Activated CD8-positive, alpha-beta T cell treated with anti-CD3 and anti-CD28 coated beads for 36 hours (primary cell): Measurements from ENCODE around the gene CCKAR. TPM values are rescaled to one million over a fixed set of nuclear protein-coding genes. Genes with fewer than 3 reads are reported as not detected.

ENCODE experiments used
- ATAC-seq: fragments of 200-7000 bp; cut with Tn5 transposase; one replicate; pipeline ENCODE4 v1.10.0; 2021; ENCODE audit warnings: mild to moderate bottlenecking, moderate library complexity
- CTCF ChIA-PET: fragments of 350-600 bp; sonication (Branson Sonifier 250); formaldehyde crosslinking; loops from one replicate; lab custom pipeline; 2021; ENCODE audit warnings: antibody characterized with exemption; lab: Charles Lee
- POLR2A ChIA-PET: fragments of 350-600 bp; sonication (Branson Sonifier 250); formaldehyde crosslinking; loops from one replicate; lab custom pipeline; 2021; ENCODE audit warnings: antibody characterized with exemption; lab: Charles Lee
- DNase-seq: peaks from one replicate; pipeline ENCODE4 v3.0.0-alpha.2; 2020
- H3K27ac Mint-ChIP-seq: one replicate; pipeline ENCODE4 v1.8.0; 2021; ENCODE audit warnings: mild to moderate bottlenecking, mixed read lengths
- H3K27me3 Mint-ChIP-seq: one replicate; pipeline ENCODE4 v1.8.0; 2021; ENCODE audit warnings: mixed read lengths
- H3K36me3 Mint-ChIP-seq: one replicate; pipeline ENCODE4 v1.8.0; 2021; ENCODE audit warnings: low read depth, mixed read lengths
- H3K4me1 Mint-ChIP-seq: one replicate; pipeline ENCODE4 v1.8.0; 2021; ENCODE audit warnings: low read depth, mixed read lengths
- H3K4me3 Mint-ChIP-seq: one replicate; pipeline ENCODE4 v1.8.0; 2021; ENCODE audit warnings: mild to moderate bottlenecking, moderate library complexity, mixed read lengths
- H3K9me3 Mint-ChIP-seq: one replicate; pipeline ENCODE4 v1.8.0; 2021; ENCODE audit warnings: mixed read lengths
- CTCF ChIP-seq: fragments of 200-600 bp; IDR thresholded peaks from one replicate; pipeline ENCODE4 v1.8.0; 2022; ENCODE audit warnings: antibody characterized with exemption, mild to moderate bottlenecking
- intact Hi-C: fragments of 100-400 bp; cut with micrococcal nuclease; formaldehyde crosslinking; loops from one replicate; pipeline ENCODE4 v1.10.0; 2022
- total RNA-seq, 2 experiments: library from RNA; stranded (reverse); gene quantifications; one replicate each; pipeline ENCODE4 v1.2.3, GENCODE V29; 2021

CCKAR gene
- total RNA-seq = not detected

- peaks cover 11% of the 10 kb centered on the region for H3K27me3 Mint-ChIP-seq
- CTCF ChIA-PET = no interaction called here
- ATAC-seq = no peak
- H3K36me3 Mint-ChIP-seq = no peaks in the 10 kb centered on the region
- POLR2A ChIA-PET = no interaction called here
- no peak for TF ChIP-seq CTCF
- H3K27ac Mint-ChIP-seq = no peak within 1 kb of the TSS
- DNase-seq = no peak
- H3K4me3 Mint-ChIP-seq = no peak within 1 kb of the TSS
- intact Hi-C loops = no loop called here
- H3K9me3 Mint-ChIP-seq = no peaks in the 10 kb centered on the region
- no peaks in the 10 kb centered on the region for H3K4me1 Mint-ChIP-seq
Observed at GRCh38 chr4:26490111-26490959, at the start of gene CCKAR. TSS of gene CCKAR (minus strand) at chr4:26490484. CDS start at chr4:26490267, 217 bp downstream.

GRCh38 chr4:26533685-26534084 is 43.4 kb upstream of the CCKAR start:
- POLR2A ChIA-PET = interaction anchor here (1.1 kb wide), 1 partner anchor 9 kb away, joined by 3 read pairs; no protein-coding TSS in a partner anchor

GRCh38 chr4:26531491-26532116 is 41.3 kb upstream of the CCKAR start:
- DNase-seq = no peak
- TF ChIP-seq CTCF = no peak
- ATAC-seq = no peak
- H3K27me3 Mint-ChIP-seq = no peaks in the 10 kb centered on the region
- POLR2A ChIA-PET = no interaction called here
- no peak overlapping the region for H3K27ac Mint-ChIP-seq
- no peaks in the 10 kb centered on the region for H3K4me1 Mint-ChIP-seq
- H3K4me3 Mint-ChIP-seq = no peak overlapping the region
- no peaks in the 10 kb centered on the region for H3K36me3 Mint-ChIP-seq
- CTCF ChIA-PET = interaction anchor here (0.6 kb wide), 1 partner anchor 320 kb away, joined by 3 read pairs; no protein-coding TSS in a partner anchor
- intact Hi-C loops = no loop called here
- H3K9me3 Mint-ChIP-seq = no peaks in the 10 kb centered on the region

More at GRCh38 chr4:26533685-26534084, 43.4 kb upstream of the CCKAR start:
- DNase-seq (no peak), ATAC-seq (no peak)
- Mint-ChIP-seq H3K9me3 (no peaks in the 10 kb centered on the region), H3K27ac (no peak overlapping the region), H3K36me3 (no peaks in the 10 kb centered on the region), H3K4me1 (no peaks in the 10 kb centered on the region), H3K27me3 (no peaks in the 10 kb centered on the region), H3K4me3 (no peak overlapping the region)
- intact Hi-C loops = no loop called here
- no peak for TF ChIP-seq CTCF
- CTCF ChIA-PET = no interaction called here

GRCh38 chr4:26530099-26530498 is 39.8 kb upstream of the CCKAR start:
- ChIA-PET CTCF (no interaction called here), POLR2A (no interaction called here)
- intact Hi-C loops = no loop called here
- Mint-ChIP-seq H3K36me3 (no peaks in the 10 kb centered on the region), H3K27me3 (no peaks in the 10 kb centered on the region), H3K4me1 (no peaks in the 10 kb centered on the region), H3K27ac (no peak overlapping the region), H3K9me3 (no peaks in the 10 kb centered on the region), H3K4me3 (no peak overlapping the region)
- no peak for TF ChIP-seq CTCF
- DNase-seq (no peak), ATAC-seq (no peak)

GRCh38 chr4:26529479-26529878 is 39.2 kb upstream of the CCKAR start:
- intact Hi-C loops = no loop called here
- no peak for ATAC-seq
- Mint-ChIP-seq H3K9me3 (no peaks in the 10 kb centered on the region), H3K4me3 (no peak overlapping the region), H3K4me1 (no peaks in the 10 kb centered on the region), H3K27ac (no peak overlapping the region), H3K36me3 (no peaks in the 10 kb centered on the region), H3K27me3 (no peaks in the 10 kb centered on the region)
- POLR2A ChIA-PET = no interaction called here
- CTCF ChIA-PET = no interaction called here
- no peak for DNase-seq
- no peak for TF ChIP-seq CTCF
